Omental fat pad (tissue), 4 donors: Measurements from ENCODE around the gene TNNI3K. TPM values are rescaled to one million over a fixed set of nuclear protein-coding genes. Genes with fewer than 3 reads are reported as not detected.

Experiments used
- ATAC-seq: fragments of 150-250 bp; one replicate; pipeline ENCODE4 v1.9.1; 2016; ENCODE audit warnings: mild to moderate bottlenecking, moderate library complexity; ENCODE audit not compliant: low FRiP score
- DNase-seq: peaks from one replicate; pipeline ENCODE4 v3.0.0-alpha.2; 2019; ENCODE audit warnings: low spot score
- CTCF ChIP-seq, 3 donors: fragments of 450-650 bp; IDR thresholded peaks; one replicate each; pipeline ENCODE4 v1.5.1; 2016 to 2017; ENCODE audit warnings: antibody characterized with exemption in 3 of 3, mild to moderate bottlenecking in 3 of 3, moderate library complexity in 2 of 3
- total RNA-seq, 4 donors: library from RNA; depleted of rRNA; stranded (reverse); fragments of >200 nt; gene quantifications; one replicate each; pipeline ENCODE4 v1.1.0, GENCODE V29; 2016

The TNNI3K gene
- total RNA-seq, 4 donors from 2014 or later = 1.4 to 3.6 TPM; not detected in 2

DNA sequence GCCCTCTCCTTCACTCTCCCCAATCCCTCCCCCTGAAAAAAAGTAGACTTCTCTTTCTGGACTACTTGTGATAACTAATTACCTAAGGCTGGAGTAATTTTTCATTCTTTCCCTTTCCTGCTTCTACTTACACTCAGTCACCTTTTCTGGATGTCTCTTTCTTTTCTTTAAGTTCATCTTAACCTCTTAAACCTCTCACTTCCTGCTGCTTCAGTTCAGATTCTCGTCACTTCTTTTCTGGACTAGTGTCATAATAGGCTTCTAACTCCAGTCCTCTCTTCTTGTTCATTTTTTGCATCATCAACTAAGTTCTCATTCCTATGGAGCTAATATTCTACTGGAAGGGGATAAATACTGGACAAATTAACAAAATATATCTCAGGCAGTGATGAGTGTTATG, 201.8 kb downstream of the TNNI3K start:
- no peak for TF ChIP-seq CTCF (IDR thresholded peaks at IDR 0.05)
- DNase-seq (no peak), ATAC-seq (no peak)

DNA sequence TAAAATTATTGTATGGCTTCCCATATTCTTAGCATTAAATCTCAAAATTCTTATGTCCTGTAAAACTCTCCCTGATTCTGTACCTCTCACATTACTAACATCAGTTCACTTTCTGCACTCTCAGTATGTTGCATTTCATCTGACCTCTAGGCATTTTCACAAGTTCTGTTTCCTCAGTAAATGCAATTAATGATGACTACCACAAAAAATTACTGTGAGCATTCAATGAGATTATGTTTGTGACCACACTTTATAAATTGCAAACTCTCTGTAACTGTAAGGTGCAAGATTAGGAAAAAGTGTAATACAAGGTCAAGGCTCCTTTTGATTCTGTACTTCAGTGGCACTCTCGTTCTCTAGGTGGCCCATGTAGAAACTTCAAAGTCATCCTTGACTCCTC, 216.8 kb downstream of the TNNI3K start:
- ATAC-seq (no peak), DNase-seq (no peak)
- TF ChIP-seq CTCF (IDR thresholded peaks at IDR 0.05) = no peak

- no peak for ATAC-seq
- no peak for DNase-seq
- no peak for TF ChIP-seq CTCF (IDR thresholded peaks at IDR 0.05)
Measured at GRCh38 chr1:74453277-74453676, 218.1 kb downstream of the TNNI3K start.

DNA sequence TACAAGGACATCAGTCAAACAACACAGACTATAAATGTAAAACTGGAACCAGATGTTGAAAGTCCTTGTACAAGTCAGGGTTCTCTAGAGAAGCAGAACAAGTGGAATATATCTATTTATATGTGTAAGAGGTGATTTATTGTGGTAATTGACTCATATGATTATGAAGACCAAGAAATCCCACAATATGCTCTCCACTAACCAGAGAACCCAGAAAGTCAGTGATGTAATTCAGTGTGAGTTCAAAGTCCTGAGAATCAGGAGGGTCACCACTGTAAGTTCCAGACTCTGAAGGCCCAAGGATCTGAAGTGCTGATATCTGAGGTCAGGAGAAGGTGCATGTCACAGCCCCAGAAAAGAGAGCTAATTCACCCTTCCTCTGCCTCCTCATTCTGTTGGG, 220.2 kb downstream of the TNNI3K start:
- no peak for DNase-seq
- no peak for TF ChIP-seq CTCF (IDR thresholded peaks at IDR 0.05)
- no peak for ATAC-seq

DNA sequence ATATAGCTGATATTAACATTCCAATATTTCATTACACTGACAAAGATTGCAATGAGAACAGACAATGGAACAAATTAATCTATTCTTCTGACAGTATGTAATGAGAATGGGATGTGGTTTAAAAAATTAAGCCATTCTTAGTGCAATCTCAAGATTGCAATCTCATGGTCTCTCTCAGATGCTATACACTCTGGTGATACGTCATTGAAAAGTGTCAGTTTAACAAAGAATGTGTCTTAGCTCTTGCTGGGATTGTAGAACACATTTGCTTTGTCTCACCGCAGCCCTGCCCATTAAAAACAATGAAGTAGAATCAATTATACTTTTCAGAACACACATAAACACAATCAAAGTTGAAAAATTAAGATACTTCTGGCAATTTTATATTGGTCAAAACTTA, 222.1 kb downstream of the TNNI3K start:
- no peak for DNase-seq
- no peak for TF ChIP-seq CTCF (IDR thresholded peaks at IDR 0.05)
- ATAC-seq = no peak

- no peak for ATAC-seq
- no peak for TF ChIP-seq CTCF (IDR thresholded peaks at IDR 0.05)
- DNase-seq = no peak
Measured at GRCh38 chr1:74463333-74463988, 228.3 kb downstream of the TNNI3K start.

DNA sequence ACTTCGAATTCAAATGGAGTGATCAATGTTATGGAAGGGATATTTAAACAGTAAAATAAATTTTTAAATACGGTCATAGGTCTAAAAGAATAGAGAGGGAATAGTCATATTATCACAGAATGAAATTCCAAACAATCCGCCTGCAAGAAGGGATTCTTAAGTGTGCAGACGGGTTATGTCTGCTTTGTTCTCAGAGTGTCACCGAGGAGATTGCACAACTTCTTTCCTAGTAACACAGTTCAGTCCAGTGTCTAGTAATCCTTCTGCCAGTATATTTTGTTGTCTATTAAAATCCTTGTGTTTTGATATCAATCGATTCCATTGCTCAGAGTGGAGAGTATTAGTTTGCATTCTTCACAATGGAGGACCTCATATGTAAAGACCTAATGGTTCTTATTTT, 228.8 kb downstream of the TNNI3K start:
- ATAC-seq = no peak
- no peak for TF ChIP-seq CTCF (IDR thresholded peaks at IDR 0.05)

More for the DNA sequence above, 228.8 kb downstream of the TNNI3K start:
- DNase-seq = no peak
